CD4-positive, alpha-beta T cell treated with Interferon gamma for 1 hour (primary cell): ENCODE measurements around the gene HDAC4.

Experiments
- DNase-seq: peaks from one replicate; pipeline ENCODE4 v3.0.0-alpha.2; 2020

Gene HDAC4

GRCh38 chr2:239396881-239397681, 3.7 kb downstream of the HDAC4 start:
- DNase-seq = peak; percentile 53

- DNase-seq = no peak
Observed at GRCh38 chr2:239395524-239395923, 5.3 kb downstream of the HDAC4 start.

GRCh38 chr2:239394978-239395377, 5.8 kb downstream of the HDAC4 start:
- no peak for DNase-seq

GRCh38 chr2:239394346-239394945, 6.4 kb downstream of the HDAC4 start:
- no peak for DNase-seq

GRCh38 chr2:239393941-239394340, 6.9 kb downstream of the HDAC4 start:
- no peak for DNase-seq

GRCh38 chr2:239393388-239393940, 7.4 kb downstream of the HDAC4 start:
- DNase-seq = no peak

GRCh38 chr2:239392688-239393387, 8.0 kb downstream of the HDAC4 start:
- no peak for DNase-seq

- no peak for DNase-seq
Observed at GRCh38 chr2:239392072-239392357, 8.8 kb downstream of the HDAC4 start.

GRCh38 chr2:239391286-239392071, 9.3 kb downstream of the HDAC4 start:
- no peak for DNase-seq

- DNase-seq = no peak
Observed at GRCh38 chr2:239390546-239391285, 10.1 kb downstream of the HDAC4 start.

GRCh38 chr2:239389414-239390329, 11.1 kb downstream of the HDAC4 start:
- no peak for DNase-seq

GRCh38 chr2:239388236-239389151, 12.3 kb downstream of the HDAC4 start:
- no peak for DNase-seq

- DNase-seq = no peak
Observed at GRCh38 chr2:239387811-239388210, 13.0 kb downstream of the HDAC4 start.

- DNase-seq = no peak
Observed at GRCh38 chr2:239386872-239387445, 13.9 kb downstream of the HDAC4 start.

- no peak for DNase-seq
Observed at GRCh38 chr2:239386001-239386670, 14.7 kb downstream of the HDAC4 start.

GRCh38 chr2:239385096-239386000, 15.5 kb downstream of the HDAC4 start:
- no peak for DNase-seq

- no peak for DNase-seq
Observed at GRCh38 chr2:239383759-239384156, 17.1 kb downstream of the HDAC4 start.
